K562 (cell line): ENCODE results near the gene IGLON5. TPM values are rescaled to one million over a fixed set of nuclear protein-coding genes. Genes with fewer than 3 reads are reported as not detected.

Source experiments
- ATAC-seq: fragments of 200-7000 bp; cut with Tn5 transposase; 3 replicates; pipeline ENCODE4 v1.9.1; 2020; ENCODE audit warnings: moderate library complexity
- BruUV-seq: library from RNA; stranded (reverse); fragments of 400-500 nt; replicated peaks from 2 replicates; lab custom pipeline; 2021; lab: Mats Ljungman, UMichigan
- CTCF ChIA-PET: fragments of 300-600 bp; formaldehyde crosslinking; extraction: SDS; loops from one replicate; lab custom pipeline; 2021; ENCODE audit warnings: low intra/inter-chr PET ratio; lab: Yijun Ruan, JAX
- POLR2A ChIA-PET: fragments of 300-600, 350-650 bp; sonication (Branson Sonifier 250); formaldehyde crosslinking; extraction: SDS; loops from one replicate; lab custom pipeline; 2021; ENCODE audit warnings: antibody characterized with exemption, inconsistent platforms; lab: Yijun Ruan, JAX
- DNase-seq, 4 experiments: peaks; one replicate each; pipeline versions ENCODE4 v3.0.0 to v3.0.0-alpha.2; 2011 to 2018; ENCODE audit warnings: low spot score in 3 of 4, mixed read lengths in 3 of 4; ENCODE audit errors: extremely low read depth in 1 of 4
- FAIRE-seq: peaks from 2 replicates; lab custom pipeline; 2011; peaks lifted over from hg19 to GRCh38; lab: Jason Lieb, UNC
- H2AFZ ChIP-seq: 2 replicates; pipeline ENCODE4 v1.6.0; 2011; ENCODE audit warnings: low read depth, low read length, control low read depth, inconsistent platforms
- H3K27ac ChIP-seq: fragments of 200-600 bp; 3 replicates; pipeline ENCODE4 v1.8.0; 2011; ENCODE audit warnings: low read depth, mild to moderate bottlenecking, control low read depth, inconsistent platforms, low read length, moderate library complexity, mixed read lengths; ENCODE audit errors: extremely low read depth
- H3K27me3 ChIP-seq, 2 experiments: fragments of 300-600 bp in 1 of 2; 2 replicates in 1 of 2; 3 replicates in 1 of 2; pipeline versions ENCODE4 v1.6.0 to v1.8.0; 2011; ENCODE audit warnings: inconsistent platforms in 2 of 2, low read length in 2 of 2, mild to moderate bottlenecking in 1 of 2, mixed read lengths in 1 of 2, moderate library complexity in 1 of 2; ENCODE audit not compliant: control insufficient read depth in 2 of 2, insufficient read depth in 2 of 2
- H3K36me3 ChIP-seq: fragments of 300-600 bp; 3 replicates; pipeline ENCODE4 v1.8.0; 2011; ENCODE audit warnings: mild to moderate bottlenecking, low read length, inconsistent platforms; ENCODE audit not compliant: control insufficient read depth, insufficient read depth
- H3K4me1 ChIP-seq, 2 experiments: fragments of 200-600 bp in 1 of 2; replicated peaks in 1 of 2; 2 replicates in 1 of 2; 3 replicates in 1 of 2; pipeline versions ENCODE4 v1.5.1 to v1.8.0; 2011; ENCODE audit warnings: inconsistent platforms in 2 of 2, low read length in 2 of 2, mild to moderate bottlenecking in 1 of 2, mixed read lengths in 1 of 2, moderate library complexity in 1 of 2; ENCODE audit not compliant: control insufficient read depth in 2 of 2, insufficient read depth in 2 of 2
- H3K4me2 ChIP-seq: 2 replicates; pipeline ENCODE4 v1.6.1; 2011; ENCODE audit warnings: low read length, control low read depth, inconsistent platforms, mixed read lengths; ENCODE audit not compliant: insufficient read depth
- H3K4me3 ChIP-seq: fragments of 200-600 bp; sonication (generic), shearing (Covaris generic); 2 replicates; pipeline ENCODE4 v1.5.1; 2016; ENCODE audit warnings: control low read depth, inconsistent platforms
- H3K79me2 ChIP-seq: fragments of 200-600 bp; 3 replicates; pipeline ENCODE4 v1.8.0; 2011; ENCODE audit warnings: low read length, inconsistent platforms; ENCODE audit not compliant: control insufficient read depth, insufficient read depth
- H3K9ac ChIP-seq, 2 experiments: 2 replicates each; pipeline versions ENCODE4 v1.6.0 to v1.6.1; 2011; ENCODE audit warnings: low read depth in 2 of 2, low read length in 2 of 2, control low read depth in 1 of 2, inconsistent platforms in 1 of 2, mild to moderate bottlenecking in 1 of 2, mixed read lengths in 1 of 2; ENCODE audit not compliant: insufficient read depth in 1 of 2
- H3K9me1 ChIP-seq: one replicate; pipeline ENCODE4 v1.6.0; 2011; ENCODE audit warnings: inconsistent platforms, mild to moderate bottlenecking, low read length, moderate library complexity; ENCODE audit not compliant: control insufficient read depth, insufficient read depth
- H3K9me3 ChIP-seq: replicated peaks from 2 replicates; pipeline ENCODE4 v1.5.1; 2011; ENCODE audit warnings: low read depth, low read length, inconsistent platforms; ENCODE audit not compliant: control insufficient read depth, insufficient read depth
- H4K20me1 ChIP-seq: replicated peaks from 2 replicates; pipeline ENCODE4 v1.6.1; 2011; ENCODE audit warnings: low read length, inconsistent platforms, mixed read lengths; ENCODE audit not compliant: control insufficient read depth, insufficient read depth
- C11orf30 ChIP-seq: fragments of 450-650 bp; IDR thresholded peaks from 2 replicates; pipeline ENCODE4 v1.6.1; 2016; ENCODE audit warnings: low read depth, mild to moderate bottlenecking
- E2F6 ChIP-seq, 2 experiments: IDR thresholded peaks; 2 replicates each; pipeline ENCODE4 v1.6.1; 2011; ENCODE audit warnings: borderline replicate concordance in 1 of 2, control low read depth in 1 of 2, low read depth in 1 of 2, low read length in 1 of 2, mild to moderate bottlenecking in 1 of 2, mixed read lengths in 1 of 2, moderate library complexity in 1 of 2; ENCODE audit not compliant: insufficient read depth in 1 of 2, insufficient read length in 1 of 2, poor library complexity in 1 of 2, severe bottlenecking in 1 of 2; ENCODE audit errors: extremely low read depth in 1 of 2
- FOS ChIP-seq: IDR thresholded peaks from 3 replicates; pipeline ENCODE4 v1.6.1; 2011; ENCODE audit not compliant: insufficient read length; ENCODE audit errors: extremely low read depth
- HMG20B ChIP-seq: fragments of 250-450 bp; sonication (Bioruptor Pico); IDR thresholded peaks from 2 replicates; pipeline ENCODE4 v1.5.0; 2021; ENCODE audit warnings: mild to moderate bottlenecking
- HMGXB4 ChIP-seq: sonication (generic); formaldehyde crosslinking; IDR thresholded peaks from 2 replicates; pipeline ENCODE4 v1.8.1; 2023; ENCODE audit warnings: mild to moderate bottlenecking, missing genetic modification reagents
- KLF16 ChIP-seq: IDR thresholded peaks from 2 replicates; pipeline ENCODE4 v1.6.1; 2016; ENCODE audit warnings: antibody characterized with exemption
- MXD1 ChIP-seq: fragments of 250-450 bp; sonication (Bioruptor Pico); IDR thresholded peaks from 2 replicates; pipeline ENCODE4 v1.8.0; 2021; ENCODE audit warnings: borderline replicate concordance, mild to moderate bottlenecking, moderate library complexity; ENCODE audit not compliant: poor library complexity, severe bottlenecking
- NFRKB ChIP-seq: fragments of 450-650 bp; IDR thresholded peaks from 2 replicates; pipeline ENCODE4 v1.6.1; 2016; ENCODE audit warnings: low read depth
- NR1H2 ChIP-seq: sonication (generic); formaldehyde crosslinking; IDR thresholded peaks from 2 replicates; pipeline ENCODE4 v1.4.0; 2020; ENCODE audit warnings: mild to moderate bottlenecking, missing genetic modification reagents
- SAP30 ChIP-seq: fragments of 200-600 bp; sonication (generic); IDR thresholded peaks from 2 replicates; pipeline ENCODE4 v1.6.1; 2012; ENCODE audit warnings: borderline replicate concordance, low read depth, mild to moderate bottlenecking, moderate library complexity, low read length, control low read depth, inconsistent platforms; ENCODE audit not compliant: insufficient read depth, poor library complexity, severe bottlenecking
- SMC3 ChIP-seq: conservative IDR thresholded peaks from 2 replicates; pipeline ENCODE4 v1.6.1; 2011; ENCODE audit warnings: low read depth, low read length, improper control_type of control experiment; ENCODE audit not compliant: insufficient read depth
- TGIF2 ChIP-seq: sonication (generic); formaldehyde crosslinking; IDR thresholded peaks from 2 replicates; pipeline ENCODE4 v1.8.1; 2022; ENCODE audit warnings: mild to moderate bottlenecking, missing genetic modification reagents, moderate library complexity
- USF1 ChIP-seq: sonication (generic); formaldehyde crosslinking; IDR thresholded peaks from 2 replicates; pipeline ENCODE4 v1.9.0; 2022; ENCODE audit warnings: mild to moderate bottlenecking, missing genetic modification reagents
- XRCC5 ChIP-seq: fragments of 200-400 bp; formaldehyde crosslinking; IDR thresholded peaks from 2 replicates; pipeline ENCODE4 v1.6.1; 2017; ENCODE audit warnings: low read depth, mild to moderate bottlenecking, low read length
- ZNF282 ChIP-seq: sonication (generic); formaldehyde crosslinking; IDR thresholded peaks from 2 replicates; pipeline ENCODE4 v1.8.1; 2023; ENCODE audit warnings: missing genetic modification reagents
- ZNF316 ChIP-seq: fragments of 450-650 bp; IDR thresholded peaks from 2 replicates; pipeline ENCODE4 v1.6.1; 2016
- ZNF507 ChIP-seq: conservative IDR thresholded peaks from 2 replicates; pipeline ENCODE4 v1.6.1; 2017; ENCODE audit warnings: missing genetic modification characterization, missing compliant biosample characterization
- WGBS: fragments of 100-300 bp; shearing (Covaris generic); methylation state at CpG from one replicate; pipeline ENCODE4 v1.1.6; 2016; ENCODE audit warnings: low coverage, mixed read lengths; ENCODE audit not compliant: insufficient coverage; ENCODE audit errors: missing lambda C conversion rate; 5-methylcytosine and 5-hydroxymethylcytosine counted together
- in situ Hi-C: fragments of 300-500 bp; cut with MboI; formaldehyde crosslinking; loops from 4 replicates; pipeline ENCODE4 v1.15.0; 2018; ENCODE audit warnings: inconsistent platforms, mixed read lengths
- intact Hi-C: fragments of 100-400 bp; cut with micrococcal nuclease; formaldehyde crosslinking; loops from 2 replicates; pipeline ENCODE4 v1.14.2; 2022
- polyA plus RNA-seq, 8 experiments: library from polyadenylated mRNA; depleted of rRNA in 4 of 8; stranded (reverse) in 5 of 8; unstranded in 3 of 8; fragments of >200 nt; fragmentation: Nextera tagmentation in 2 of 8; fragmentation: Illumina TruSeq in 1 of 8; extraction: Ambion mirVana in 2 of 8; extraction: Trizol in 1 of 8; gene quantifications; 2 replicates each; pipeline versions ENCODE4 v1.2.1 to v1.2.3, GENCODE V29; 2011 to 2014; ENCODE audit warnings: inconsistent platforms in 1 of 8, missing spikeins in 1 of 8
- total RNA-seq, 7 experiments: library from RNA; depleted of rRNA in 6 of 7; stranded (reverse); fragments of >200 nt in 6 of 7; fragmentation: Illumina TruSeq in 2 of 7; extraction: Trizol in 2 of 7; gene quantifications; 2 replicates each; pipeline versions ENCODE4 v1.2.1 to v1.2.3, GENCODE V29; 2011 to 2021; ENCODE audit warnings: low replicate concordance in 1 of 7

IGLON5 gene
- total and polyA plus RNA-seq, 9 of the 15 experiments (the other 6 are each of a cell fraction or from before 2014, with no cell fraction given), result 0.03 to 0.22 (median 0.14) TPM; not detected in 2

GRCh38 chr19:51338563-51339312 lies 27.3 kb downstream of the IGLON5 start:
- peak overlapping the region; percentile 58 to 84 for H3K9ac ChIP-seq
- ATAC-seq (peak; percentile 86), DNase-seq (peak; percentile 87 to 94 (median 91)), FAIRE-seq (peak; percentile 87)
- peak overlapping the region; percentile 76 for H3K27ac ChIP-seq
- no peaks in the 10 kb centered on the region for H3K79me2 ChIP-seq
- peak overlapping the region; percentile 99 for H3K4me2 ChIP-seq
- peak overlapping the region; percentile 98 for H2AFZ ChIP-seq
- H4K20me1 ChIP-seq, result no peaks in the 10 kb centered on the region
- H3K36me3 ChIP-seq, result no peaks in the 10 kb centered on the region
- H3K4me3 ChIP-seq, result peak overlapping the region; percentile 67
- in situ Hi-C loops, result loop anchor here (5.0 kb wide), 1 partner anchor 324 kb away; no protein-coding TSS in a partner anchor
- H3K4me1 ChIP-seq, result peaks cover 26 to 41% of the 10 kb centered on the region in 2 experiments; a peak in 4 of 5 replicates
- intact Hi-C loops, result loop anchor here (1.0 to 5.0 kb wide), 7 partner anchors 28 to 469 kb away; partner anchors contain the start of gene ETFB
- BruUV-seq, result no TSS peak
- ChIA-PET POLR2A (interaction anchor here (0.5 to 1.7 kb wide), 7 partner anchors 12 to 439 kb away, joined by 3 to 10 read pairs (median 3); no protein-coding TSS in a partner anchor), CTCF (interaction anchor here (0.6 to 2.4 kb wide), 8 partner anchors 56 to 445 kb away, joined by 3 to 14 read pairs (median 5); no protein-coding TSS in a partner anchor)
- no peaks in the 10 kb centered on the region for H3K9me1 ChIP-seq
- WGBS, result 2% methylated on average over 23 of the region's 43 CpGs
- no peaks in the 10 kb centered on the region for H3K27me3 ChIP-seq
- H3K9me3 ChIP-seq, result no peaks in the 10 kb centered on the region
- TF ChIP-seq NR1H2 (no peak), NFRKB (peak; percentile 26; the same call in 1 of the 2 replicates), HMGXB4 (CRISPR knock-in tag) (0 out of 2 replicates have a peak, but pooled peaks have one; percentile 59), E2F6 (IDR thresholded peaks at IDR 0.05; ENCODE audit: borderline replicate concordance in 1 of 2, extremely low read depth in 1 of 2, insufficient read depth in 1 of 2, insufficient read length in 1 of 2, low read depth in 1 of 2, low read length in 1 of 2, poor library complexity in 1 of 2, severe bottlenecking in 1 of 2) (peak; percentile 44 to 84), MXD1 (CRISPR knock-in tag) (peak; percentile 5), ZNF282 (CRISPR knock-in tag) (no peak), XRCC5 (no peak), SMC3 (peak; percentile 83), C11orf30 (no peak), TGIF2 (CRISPR knock-in tag) (no peak), USF1 (CRISPR knock-in tag) (peak; percentile 48), HMG20B (CRISPR knock-in tag) (no peak), KLF16 (no peak), SAP30 (peak; percentile 49), ZNF507 (tag) (no peak), FOS (no peak), ZNF316 (0 out of 2 replicates have a peak, but pooled peaks have one; percentile 3)
